ENCODE data around the gene ARF1.

DNA sequence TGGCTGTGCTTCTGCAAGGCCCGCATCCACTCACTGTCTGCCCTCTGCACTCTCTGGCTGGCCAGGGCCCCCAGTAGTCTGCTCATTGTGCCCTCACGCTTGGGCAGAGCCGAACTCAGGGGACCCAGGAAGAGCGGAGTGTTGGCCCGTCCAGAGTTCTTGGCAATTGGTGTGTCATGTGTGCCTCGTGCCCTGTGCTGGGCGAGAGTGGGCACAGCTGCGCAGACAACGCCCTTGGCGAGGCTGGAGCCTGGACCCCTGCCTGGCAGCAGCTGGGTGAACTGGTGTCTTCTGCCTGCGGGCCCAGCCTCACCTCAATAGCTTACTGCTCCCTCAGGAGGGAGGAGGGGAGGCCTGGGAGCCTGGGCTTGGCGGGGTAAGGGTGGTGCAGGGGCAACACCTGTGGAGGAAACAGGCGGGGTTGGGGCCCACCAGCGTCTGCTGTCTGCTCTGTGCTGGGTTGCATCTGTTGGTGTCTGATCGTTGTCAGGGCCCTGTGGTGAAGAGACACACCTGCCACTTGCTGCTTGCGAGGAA lies 59.7 kb downstream of the ARF1 start:
- TF ChIP-seq POLR2AphosphoS5 (IDR thresholded peaks at IDR 0.05) = no peak
- TF ChIP-seq, protein P1, sequence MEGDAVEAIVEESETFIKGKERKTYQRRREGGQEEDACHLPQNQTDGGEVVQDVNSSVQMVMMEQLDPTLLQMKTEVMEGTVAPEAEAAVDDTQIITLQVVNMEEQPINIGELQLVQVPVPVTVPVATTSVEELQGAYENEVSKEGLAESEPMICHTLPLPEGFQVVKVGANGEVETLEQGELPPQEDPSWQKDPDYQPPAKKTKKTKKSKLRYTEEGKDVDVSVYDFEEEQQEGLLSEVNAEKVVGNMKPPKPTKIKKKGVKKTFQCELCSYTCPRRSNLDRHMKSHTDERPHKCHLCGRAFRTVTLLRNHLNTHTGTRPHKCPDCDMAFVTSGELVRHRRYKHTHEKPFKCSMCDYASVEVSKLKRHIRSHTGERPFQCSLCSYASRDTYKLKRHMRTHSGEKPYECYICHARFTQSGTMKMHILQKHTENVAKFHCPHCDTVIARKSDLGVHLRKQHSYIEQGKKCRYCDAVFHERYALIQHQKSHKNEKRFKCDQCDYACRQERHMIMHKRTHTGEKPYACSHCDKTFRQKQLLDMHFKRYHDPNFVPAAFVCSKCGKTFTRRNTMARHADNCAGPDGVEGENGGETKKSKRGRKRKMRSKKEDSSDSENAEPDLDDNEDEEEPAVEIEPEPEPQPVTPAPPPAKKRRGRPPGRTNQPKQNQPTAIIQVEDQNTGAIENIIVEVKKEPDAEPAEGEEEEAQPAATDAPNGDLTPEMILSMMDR (IDR thresholded peaks at IDR 0.05) = no peak
- no peak for TF ChIP-seq EP300 (IDR thresholded peaks at IDR 0.05)
